ENCODE results near the gene UGT2B17.

The UGT2B17 gene

DNA sequence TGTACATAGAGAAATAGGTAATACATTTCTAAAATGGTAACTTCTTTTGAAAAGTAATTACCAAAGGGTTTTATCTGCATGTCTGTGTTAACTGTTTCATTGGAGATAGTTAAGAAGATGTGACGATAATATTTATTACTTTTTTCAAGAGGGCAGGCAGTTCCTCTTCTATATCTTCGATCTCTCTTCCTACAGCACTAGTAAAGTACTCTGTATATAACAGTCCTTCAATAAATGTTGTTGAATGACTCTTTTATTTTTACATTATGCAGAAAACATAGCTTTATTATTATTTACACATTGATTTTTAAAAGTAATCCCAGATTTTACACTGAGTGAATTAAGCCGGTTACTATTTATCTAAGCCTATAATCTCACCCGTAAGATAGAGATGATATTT is 77.1 kb downstream of the UGT2B17 start:
- H3K27ac ChIP-seq (ENCODE audit: low read length) = no peak overlapping the region
- no peaks in the 10 kb centered on the region for H3K27me3 ChIP-seq (ENCODE audit: low read depth, low read length)
- H2AFZ ChIP-seq (ENCODE audit: low read depth, low read length) = 0 out of 2 replicates have a peak overlapping the region, but pooled peaks have one; percentile 2
- H3K9ac ChIP-seq (ENCODE audit: low read length) = no peak overlapping the region
- peaks cover 8% of the 10 kb centered on the region for H3K4me1 ChIP-seq (ENCODE audit: low read length)
- no peaks in the 10 kb centered on the region for H3K9me3 ChIP-seq (ENCODE audit: insufficient read depth, low read length)
- TF ChIP-seq, protein P1, sequence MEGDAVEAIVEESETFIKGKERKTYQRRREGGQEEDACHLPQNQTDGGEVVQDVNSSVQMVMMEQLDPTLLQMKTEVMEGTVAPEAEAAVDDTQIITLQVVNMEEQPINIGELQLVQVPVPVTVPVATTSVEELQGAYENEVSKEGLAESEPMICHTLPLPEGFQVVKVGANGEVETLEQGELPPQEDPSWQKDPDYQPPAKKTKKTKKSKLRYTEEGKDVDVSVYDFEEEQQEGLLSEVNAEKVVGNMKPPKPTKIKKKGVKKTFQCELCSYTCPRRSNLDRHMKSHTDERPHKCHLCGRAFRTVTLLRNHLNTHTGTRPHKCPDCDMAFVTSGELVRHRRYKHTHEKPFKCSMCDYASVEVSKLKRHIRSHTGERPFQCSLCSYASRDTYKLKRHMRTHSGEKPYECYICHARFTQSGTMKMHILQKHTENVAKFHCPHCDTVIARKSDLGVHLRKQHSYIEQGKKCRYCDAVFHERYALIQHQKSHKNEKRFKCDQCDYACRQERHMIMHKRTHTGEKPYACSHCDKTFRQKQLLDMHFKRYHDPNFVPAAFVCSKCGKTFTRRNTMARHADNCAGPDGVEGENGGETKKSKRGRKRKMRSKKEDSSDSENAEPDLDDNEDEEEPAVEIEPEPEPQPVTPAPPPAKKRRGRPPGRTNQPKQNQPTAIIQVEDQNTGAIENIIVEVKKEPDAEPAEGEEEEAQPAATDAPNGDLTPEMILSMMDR (IDR thresholded peaks at IDR 0.05; ENCODE audit: low read depth, low read length) = no peak
- TF ChIP-seq EZH2phosphoT487 (IDR thresholded peaks at IDR 0.05; ENCODE audit: low read depth) = no peak
- H4K20me1 ChIP-seq (ENCODE audit: insufficient read depth, low read length) = no peaks in the 10 kb centered on the region
- H3K36me3 ChIP-seq (replicated peaks; ENCODE audit: low read depth, low read length) = no peaks in the 10 kb centered on the region
- no peaks in the 10 kb centered on the region for H3K79me2 ChIP-seq (ENCODE audit: low read length)
- H3K4me3 ChIP-seq (ENCODE audit: low read length) = peak overlapping the region; percentile 57
- H3K4me2 ChIP-seq (ENCODE audit: low read length) = peak overlapping the region; percentile 56

- Histone ChIP-seq H2AFZ (ENCODE audit: low read depth, low read length) (0 out of 2 replicates have a peak overlapping the region, but pooled peaks have one; percentile 38), H3K9me3 (ENCODE audit: insufficient read depth, low read length) (no peaks in the 10 kb centered on the region), H3K36me3 (replicated peaks; ENCODE audit: low read depth, low read length) (no peaks in the 10 kb centered on the region), H3K9ac (ENCODE audit: low read length) (no peak overlapping the region), H3K79me2 (ENCODE audit: low read length) (no peaks in the 10 kb centered on the region), H4K20me1 (ENCODE audit: insufficient read depth, low read length) (no peaks in the 10 kb centered on the region), H3K4me1 (ENCODE audit: low read length) (peaks cover 8% of the 10 kb centered on the region), H3K27me3 (ENCODE audit: low read depth, low read length) (no peaks in the 10 kb centered on the region), H3K4me3 (ENCODE audit: low read length) (peak overlapping the region; percentile 57), H3K27ac (ENCODE audit: low read length) (no peak overlapping the region), H3K4me2 (ENCODE audit: low read length) (peak overlapping the region; percentile 56)
- TF ChIP-seq, protein P1 (IDR thresholded peaks at IDR 0.05; ENCODE audit: low read depth, low read length) = peak; percentile 95
- no peak for TF ChIP-seq EZH2phosphoT487 (IDR thresholded peaks at IDR 0.05; ENCODE audit: low read depth)
These were observed 77.6 kb downstream of the UGT2B17 start for GRCh38 chr4:68498413-68499007.

GRCh38 chr4:68494688-68495087 is 81.4 kb downstream of the UGT2B17 start:
- Histone ChIP-seq H3K9ac (ENCODE audit: low read length) (no peak overlapping the region), H3K36me3 (replicated peaks; ENCODE audit: low read depth, low read length) (no peaks in the 10 kb centered on the region), H3K27ac (ENCODE audit: low read length) (no peak overlapping the region), H2AFZ (ENCODE audit: low read depth, low read length) (no peak overlapping the region), H4K20me1 (ENCODE audit: insufficient read depth, low read length) (no peaks in the 10 kb centered on the region), H3K4me3 (ENCODE audit: low read length) (no peak overlapping the region), H3K27me3 (ENCODE audit: low read depth, low read length) (no peaks in the 10 kb centered on the region), H3K9me3 (ENCODE audit: insufficient read depth, low read length) (no peaks in the 10 kb centered on the region), H3K4me1 (ENCODE audit: low read length) (peaks cover 8% of the 10 kb centered on the region), H3K4me2 (ENCODE audit: low read length) (no peak overlapping the region), H3K79me2 (ENCODE audit: low read length) (no peaks in the 10 kb centered on the region)
- no peak for TF ChIP-seq EZH2phosphoT487 (IDR thresholded peaks at IDR 0.05; ENCODE audit: low read depth)
- TF ChIP-seq, protein P1 (IDR thresholded peaks at IDR 0.05; ENCODE audit: low read depth, low read length) = no peak

DNA sequence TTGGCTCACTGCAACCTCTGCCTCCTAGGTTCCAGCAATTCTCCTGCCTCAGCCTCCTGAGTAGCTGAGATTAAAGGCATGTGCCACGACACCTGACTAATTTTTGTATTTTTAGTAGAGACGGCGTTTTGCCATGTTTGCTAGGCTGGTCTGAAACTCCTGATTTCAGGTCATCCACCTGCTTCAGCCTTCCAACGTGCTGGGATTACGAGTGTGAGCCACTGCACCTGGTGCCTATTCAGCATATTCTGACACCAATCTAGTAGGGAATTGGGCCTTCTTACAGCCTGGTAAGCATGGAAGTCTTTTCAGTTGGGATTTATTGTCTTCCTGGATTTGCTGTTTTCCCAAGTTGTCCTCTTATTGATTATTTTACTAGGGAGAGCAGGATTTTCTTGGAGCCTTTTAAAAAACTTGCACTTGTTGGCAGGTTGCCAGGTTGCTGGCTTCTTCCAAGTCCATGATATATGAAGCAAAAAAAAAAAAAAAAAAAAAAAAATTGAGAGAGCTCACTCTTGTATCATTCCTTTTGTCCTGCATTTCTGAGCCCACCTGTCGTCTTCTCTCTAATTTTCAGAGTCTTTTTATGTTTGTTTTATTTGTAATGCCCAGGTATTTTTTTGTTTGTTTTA is 85.2 kb downstream of the UGT2B17 start:
- Histone ChIP-seq H3K79me2 (ENCODE audit: low read length) (no peaks in the 10 kb centered on the region), H2AFZ (ENCODE audit: low read depth, low read length) (no peak overlapping the region), H3K4me2 (ENCODE audit: low read length) (no peak overlapping the region), H3K9me3 (ENCODE audit: insufficient read depth, low read length) (no peaks in the 10 kb centered on the region), H3K4me3 (ENCODE audit: low read length) (no peak overlapping the region), H3K27me3 (ENCODE audit: low read depth, low read length) (no peaks in the 10 kb centered on the region), H3K4me1 (ENCODE audit: low read length) (peaks cover 8% of the 10 kb centered on the region), H3K9ac (ENCODE audit: low read length) (no peak overlapping the region), H3K27ac (ENCODE audit: low read length) (no peak overlapping the region), H3K36me3 (replicated peaks; ENCODE audit: low read depth, low read length) (no peaks in the 10 kb centered on the region), H4K20me1 (ENCODE audit: insufficient read depth, low read length) (no peaks in the 10 kb centered on the region)
- TF ChIP-seq, protein P1 (IDR thresholded peaks at IDR 0.05; ENCODE audit: low read depth, low read length) = no peak
- no peak for TF ChIP-seq EZH2phosphoT487 (IDR thresholded peaks at IDR 0.05; ENCODE audit: low read depth)

All from OCI-LY3 (cell line).